Tibial nerve (tissue), 4 donors: ENCODE measurements around the gene SLC38A1.

Experiments used
- CTCF ChIP-seq, 5 experiments: fragments of 200-600 bp in 3 of 5; fragments of 450-650 bp in 2 of 5; sonication (generic) in 3 of 5; IDR thresholded peaks; one replicate each; pipeline ENCODE4 v1.5.1; 2016 to 2019; ENCODE audit warnings: antibody characterized with exemption in 5 of 5, mild to moderate bottlenecking in 3 of 5, moderate library complexity in 2 of 5
- EP300 ChIP-seq, 2 donors: sonication (generic); formaldehyde crosslinking; IDR thresholded peaks; one replicate each; pipeline ENCODE4 v1.6.1; 2017; ENCODE audit warnings: antibody characterized with exemption in 2 of 2, mild to moderate bottlenecking in 1 of 2
- POLR2A ChIP-seq, 2 donors: fragments of 450-650 bp; IDR thresholded peaks; one replicate each; pipeline ENCODE4 v1.6.1; 2017; ENCODE audit warnings: antibody characterized with exemption in 2 of 2, mild to moderate bottlenecking in 2 of 2, moderate library complexity in 2 of 2

- TF ChIP-seq CTCF (IDR thresholded peaks at IDR 0.05): no peak
- no peak for TF ChIP-seq POLR2A (IDR thresholded peaks at IDR 0.05)
- TF ChIP-seq EP300 (IDR thresholded peaks at IDR 0.05): no peak
These were observed 67.5 kb downstream of the SLC38A1 start for GRCh38 chr12:46201284-46201789.
